Endometrial microvascular endothelial cells (primary cell): ENCODE measurements around the gene PDGFB. TPM values are rescaled to one million over a fixed set of nuclear protein-coding genes. Genes with fewer than 3 reads are reported as not detected.
"Not testable (repeated sequence)": the region's sequence is repeated elsewhere in the genome, so short reads cannot be mapped to it uniquely, and the experiment has no call there.

Experiments
- in situ Hi-C: cut with HindIII; loops from 2 replicates; pipeline ENCODE4 v1.10.0; 2017; ENCODE audit warnings: low sequenced_read_pairs, low pct_unique_long_range_greater_than_20kb; ENCODE audit errors: inconsistent ontology term
- total RNA-seq: library from RNA; depleted of rRNA; stranded (reverse); fragments of >200 nt; gene quantifications from one replicate; pipeline ENCODE4 v1.2.3, GENCODE V29; 2015; ENCODE audit errors: inconsistent ontology term

PDGFB gene
- total RNA-seq, 1 donor from 2014 or later, result 64.7 TPM

GRCh38 chr22:39218432-39218831 is 26.4 kb downstream of the PDGFB start:
- in situ Hi-C loops, result not testable (repeated sequence)

- in situ Hi-C loops, result no loop called here
Measured at GRCh38 chr22:39216143-39216490, 28.7 kb downstream of the PDGFB start.

GRCh38 chr22:39215426-39216142 is 29.2 kb downstream of the PDGFB start:
- in situ Hi-C loops, result no loop called here

GRCh38 chr22:39215070-39215396 is 29.7 kb downstream of the PDGFB start:
- in situ Hi-C loops, result no loop called here

GRCh38 chr22:39214383-39215069 is 30.3 kb downstream of the PDGFB start:
- in situ Hi-C loops, result no loop called here

GRCh38 chr22:39214006-39214382 is 30.8 kb downstream of the PDGFB start:
- in situ Hi-C loops, result no loop called here

GRCh38 chr22:39212721-39213376 is 31.9 kb downstream of the PDGFB start:
- in situ Hi-C loops, result no loop called here

- in situ Hi-C loops, result no loop called here
Measured at GRCh38 chr22:39209756-39210155, 35.0 kb downstream of the PDGFB start.

- in situ Hi-C loops, result no loop called here
Measured at GRCh38 chr22:39208013-39208680, 36.6 kb downstream of the PDGFB start.

GRCh38 chr22:39207141-39208012 is 37.4 kb downstream of the PDGFB start:
- in situ Hi-C loops, result no loop called here

GRCh38 chr22:39206491-39206890 is 38.3 kb downstream of the PDGFB start:
- in situ Hi-C loops, result no loop called here

GRCh38 chr22:39205344-39206021 is 39.3 kb downstream of the PDGFB start:
- in situ Hi-C loops, result no loop called here

- in situ Hi-C loops, result no loop called here
Measured at GRCh38 chr22:39204216-39204615, 40.6 kb downstream of the PDGFB start.

GRCh38 chr22:39197578-39197977 is 47.2 kb downstream of the PDGFB start:
- in situ Hi-C loops, result no loop called here

- in situ Hi-C loops, result no loop called here
Measured at GRCh38 chr22:39194098-39194497, 50.7 kb downstream of the PDGFB start.

- in situ Hi-C loops, result no loop called here
Measured at GRCh38 chr22:39188809-39189208, 56.0 kb downstream of the PDGFB start.

GRCh38 chr22:39185601-39186012 is 59.2 kb downstream of the PDGFB start:
- in situ Hi-C loops, result no loop called here
